ENCODE data around the gene SLC41A1.

SLC41A1 gene

GRCh38 chr1:205809469-205809868 lies 3.5 kb downstream of the SLC41A1 start:
- no peak for TF ChIP-seq CTCF (IDR thresholded peaks at IDR 0.05; ENCODE audit: insufficient read depth, low read depth, low read length, missing control alignments)
- H3K4me3 ChIP-seq (ENCODE audit: low read depth, low read length): no peak overlapping the region

GRCh38 chr1:205805082-205805711 lies 7.8 kb downstream of the SLC41A1 start:
- DNase-seq (ENCODE audit: low read depth): no peak
- TF ChIP-seq CTCF (IDR thresholded peaks at IDR 0.05; ENCODE audit: insufficient read depth, low read depth, low read length, missing control alignments): no peak
- no peak overlapping the region for H3K4me3 ChIP-seq (ENCODE audit: low read depth, low read length)

More at GRCh38 chr1:205809469-205809868, 3.5 kb downstream of the SLC41A1 start:
- DNase-seq (ENCODE audit: low read depth): no peak

GRCh38 chr1:205804605-205805004 lies 8.4 kb downstream of the SLC41A1 start:
- no peak overlapping the region for H3K4me3 ChIP-seq (ENCODE audit: low read depth, low read length)
- TF ChIP-seq CTCF (IDR thresholded peaks at IDR 0.05; ENCODE audit: insufficient read depth, low read depth, low read length, missing control alignments): no peak
- no peak for DNase-seq (ENCODE audit: low read depth)

GRCh38 chr1:205803986-205804385 lies 9.0 kb downstream of the SLC41A1 start:
- no peak overlapping the region for H3K4me3 ChIP-seq (ENCODE audit: low read depth, low read length)
- no peak for TF ChIP-seq CTCF (IDR thresholded peaks at IDR 0.05; ENCODE audit: insufficient read depth, low read depth, low read length, missing control alignments)
- no peak for DNase-seq (ENCODE audit: low read depth)

- TF ChIP-seq CTCF (IDR thresholded peaks at IDR 0.05; ENCODE audit: insufficient read depth, low read depth, low read length, missing control alignments): no peak
- DNase-seq (ENCODE audit: low read depth): no peak
- H3K4me3 ChIP-seq (ENCODE audit: low read depth, low read length): no peak overlapping the region
Measured at GRCh38 chr1:205802060-205802459, 10.9 kb downstream of the SLC41A1 start.

- TF ChIP-seq CTCF (IDR thresholded peaks at IDR 0.05; ENCODE audit: insufficient read depth, low read depth, low read length, missing control alignments): no peak
- no peak overlapping the region for H3K4me3 ChIP-seq (ENCODE audit: low read depth, low read length)
- DNase-seq (ENCODE audit: low read depth): no peak
Measured at GRCh38 chr1:205800981-205801703, 11.9 kb downstream of the SLC41A1 start.
